Hepatocyte (in vitro differentiated cells): ENCODE results near the gene LSAMP. TPM values are rescaled to one million over a fixed set of nuclear protein-coding genes. Genes with fewer than 3 reads are reported as not detected.

Experiments used
- DNase-seq: peaks from one replicate; pipeline ENCODE4 v3.0.0-alpha.2; 2016; ENCODE audit warnings: low spot score
- H2AFZ ChIP-seq: fragments of 200-600 bp; sonication (generic); 2 replicates; pipeline ENCODE4 v1.6.0; 2016; ENCODE audit warnings: antibody characterized with exemption, mild to moderate bottlenecking
- H3K27ac ChIP-seq: fragments of 200-600 bp; sonication (generic); 2 replicates; pipeline ENCODE4 v1.5.1; 2016; ENCODE audit warnings: mild to moderate bottlenecking
- H3K27me3 ChIP-seq: fragments of 200-600 bp; sonication (generic); 2 replicates; pipeline ENCODE4 v1.6.1; 2016
- H3K36me3 ChIP-seq: fragments of 200-600 bp; sonication (generic); replicated peaks from 2 replicates; pipeline ENCODE4 v1.5.1; 2016; ENCODE audit warnings: low read depth; ENCODE audit not compliant: insufficient read depth
- H3K4me1 ChIP-seq: fragments of 200-600 bp; sonication (generic); 2 replicates; pipeline ENCODE4 v1.5.1; 2016; ENCODE audit warnings: mild to moderate bottlenecking, moderate library complexity; ENCODE audit not compliant: insufficient read depth
- H3K4me2 ChIP-seq: fragments of 200-600 bp; sonication (generic); 2 replicates; pipeline ENCODE4 v1.6.0; 2016
- H3K4me3 ChIP-seq: fragments of 200-600 bp; sonication (generic); 2 replicates; pipeline ENCODE4 v1.5.1; 2016; ENCODE audit warnings: mild to moderate bottlenecking
- H3K79me2 ChIP-seq: fragments of 200-600 bp; sonication (generic); 2 replicates; pipeline ENCODE4 v1.6.0; 2017; ENCODE audit warnings: mild to moderate bottlenecking
- H3K9me2 ChIP-seq: fragments of 200-600 bp; sonication (generic); replicated peaks from 2 replicates; pipeline ENCODE4 v1.6.0; 2017; ENCODE audit warnings: mild to moderate bottlenecking; ENCODE audit not compliant: insufficient read depth
- H3K9me3 ChIP-seq: fragments of 200-600 bp; sonication (generic); 2 replicates; pipeline ENCODE4 v1.5.1; 2016; ENCODE audit warnings: low read depth, mild to moderate bottlenecking
- H4K20me1 ChIP-seq: fragments of 200-600 bp; sonication (generic); 2 replicates; pipeline ENCODE4 v1.6.0; 2016; ENCODE audit warnings: mild to moderate bottlenecking; ENCODE audit not compliant: insufficient read depth, poor library complexity, severe bottlenecking
- EZH2 ChIP-seq: fragments of 200-600 bp; sonication (generic); IDR thresholded peaks from 2 replicates; pipeline ENCODE4 v1.6.1; 2016; ENCODE audit warnings: antibody characterized with exemption, mild to moderate bottlenecking, borderline replicate concordance
- EZH2phosphoT487 ChIP-seq: fragments of 200-600 bp; sonication (generic); IDR thresholded peaks from one replicate; pipeline ENCODE4 v1.6.1; 2018; ENCODE audit warnings: antibody characterized with exemption, mild to moderate bottlenecking, low read depth, moderate library complexity; ENCODE audit not compliant: unreplicated experiment, severe bottlenecking
- WGBS: methylation state at CpG from one replicate; pipeline ENCODE4 v1.1.6; 2016; ENCODE audit warnings: low lambda C conversion rate; ENCODE audit errors: missing lambda C conversion rate; 5-methylcytosine and 5-hydroxymethylcytosine counted together
- polyA plus RNA-seq: library from polyadenylated mRNA; unstranded; fragments of >200 nt; fragmentation: Nextera tagmentation; extraction: Ambion mirVana; gene quantifications from 2 replicates; pipeline ENCODE4 v1.2.1, GENCODE V29; 2016
- total RNA-seq: library from RNA; depleted of rRNA; stranded (reverse); fragments of >200 nt; gene quantifications from 2 replicates; pipeline ENCODE4 v1.2.3, GENCODE V29; 2014
- TF ChIP-seq, protein P1 (sequence below): fragments of 200-600 bp; sonication (generic); IDR thresholded peaks from 2 replicates; pipeline ENCODE4 v1.5.1; 2016; ENCODE audit warnings: antibody characterized with exemption, mild to moderate bottlenecking; ENCODE audit not compliant: poor library complexity

LSAMP gene
- total and polyA plus RNA-seq, 2 experiments from 2014 or later = 15.1 to 22.3 TPM

DNA sequence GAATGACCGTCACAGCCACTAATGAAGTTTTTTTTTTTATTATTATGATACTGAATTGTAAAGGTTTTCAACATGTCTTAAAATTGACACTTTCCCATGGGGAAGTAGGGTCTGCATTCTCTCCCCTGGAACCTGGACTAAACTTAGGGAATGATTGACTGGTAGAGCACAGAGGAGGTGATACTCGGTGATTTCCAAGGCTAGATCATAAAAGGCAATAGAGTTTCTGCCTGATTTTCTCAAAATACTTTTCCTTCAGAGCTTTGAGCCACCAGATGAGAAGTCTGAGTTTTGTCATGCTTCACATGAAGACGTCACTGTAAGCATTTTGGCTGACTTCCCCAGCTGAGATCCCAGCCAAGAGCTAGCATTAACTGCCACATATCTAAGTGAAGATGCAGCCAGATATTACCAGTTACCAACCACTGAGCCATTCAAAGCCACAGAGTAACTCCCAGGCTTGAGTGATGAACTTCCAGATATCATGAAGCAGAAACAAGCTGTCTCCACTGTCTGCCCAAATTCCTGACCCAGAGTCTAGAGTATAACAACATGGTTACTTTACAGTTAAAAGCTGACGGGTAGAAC is 105.8 kb downstream of the LSAMP start:
- no peak overlapping the region for H3K4me3 ChIP-seq
- no peaks in the 10 kb centered on the region for H3K36me3 ChIP-seq
- DNase-seq = peak; percentile 35
- H3K79me2 ChIP-seq = no peaks in the 10 kb centered on the region
- no peaks in the 10 kb centered on the region for H4K20me1 ChIP-seq
- H3K4me2 ChIP-seq = peak overlapping the region; percentile 2
- H3K4me1 ChIP-seq = no peaks in the 10 kb centered on the region
- WGBS = 67% methylated on average over 4 of the region's 4 CpGs
- H3K9me3 ChIP-seq = no peaks in the 10 kb centered on the region
- H3K27me3 ChIP-seq = peaks cover 2% of the 10 kb centered on the region
- H3K9me2 ChIP-seq = no peaks in the 10 kb centered on the region
- H2AFZ ChIP-seq = no peak overlapping the region
- peak overlapping the region; percentile 1 for H3K27ac ChIP-seq
- TF ChIP-seq EZH2 (no peak), EZH2phosphoT487 (no peak)
- TF ChIP-seq, protein P1, sequence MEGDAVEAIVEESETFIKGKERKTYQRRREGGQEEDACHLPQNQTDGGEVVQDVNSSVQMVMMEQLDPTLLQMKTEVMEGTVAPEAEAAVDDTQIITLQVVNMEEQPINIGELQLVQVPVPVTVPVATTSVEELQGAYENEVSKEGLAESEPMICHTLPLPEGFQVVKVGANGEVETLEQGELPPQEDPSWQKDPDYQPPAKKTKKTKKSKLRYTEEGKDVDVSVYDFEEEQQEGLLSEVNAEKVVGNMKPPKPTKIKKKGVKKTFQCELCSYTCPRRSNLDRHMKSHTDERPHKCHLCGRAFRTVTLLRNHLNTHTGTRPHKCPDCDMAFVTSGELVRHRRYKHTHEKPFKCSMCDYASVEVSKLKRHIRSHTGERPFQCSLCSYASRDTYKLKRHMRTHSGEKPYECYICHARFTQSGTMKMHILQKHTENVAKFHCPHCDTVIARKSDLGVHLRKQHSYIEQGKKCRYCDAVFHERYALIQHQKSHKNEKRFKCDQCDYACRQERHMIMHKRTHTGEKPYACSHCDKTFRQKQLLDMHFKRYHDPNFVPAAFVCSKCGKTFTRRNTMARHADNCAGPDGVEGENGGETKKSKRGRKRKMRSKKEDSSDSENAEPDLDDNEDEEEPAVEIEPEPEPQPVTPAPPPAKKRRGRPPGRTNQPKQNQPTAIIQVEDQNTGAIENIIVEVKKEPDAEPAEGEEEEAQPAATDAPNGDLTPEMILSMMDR = no peak

DNA sequence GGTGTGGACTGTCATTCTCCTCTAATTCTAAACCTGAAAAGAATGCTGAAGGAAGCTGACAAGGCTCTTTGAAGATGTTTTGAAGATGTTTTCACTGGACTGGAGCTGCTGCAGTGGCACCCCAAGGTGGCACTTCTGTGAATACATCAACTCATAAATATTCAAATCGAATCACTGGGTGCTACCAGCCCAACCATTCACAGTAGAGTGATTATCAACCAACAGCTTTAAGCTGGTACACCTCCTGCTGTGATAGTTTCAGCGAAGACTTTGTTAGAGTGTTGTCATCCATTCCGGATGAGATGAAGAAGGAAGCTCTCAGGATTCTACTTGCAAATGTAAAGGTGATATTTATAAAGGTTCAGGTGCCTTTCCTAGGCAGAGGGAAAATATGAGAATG is 106.6 kb downstream of the LSAMP start:
- no peak for DNase-seq
- Histone ChIP-seq H3K27me3 (peaks cover 2% of the 10 kb centered on the region), H3K4me2 (no peak overlapping the region), H4K20me1 (no peaks in the 10 kb centered on the region), H3K27ac (no peak overlapping the region), H3K4me3 (no peak overlapping the region), H3K36me3 (no peaks in the 10 kb centered on the region), H3K9me2 (no peaks in the 10 kb centered on the region), H3K9me3 (no peaks in the 10 kb centered on the region), H2AFZ (no peak overlapping the region), H3K79me2 (no peaks in the 10 kb centered on the region), H3K4me1 (no peaks in the 10 kb centered on the region)
- 65% methylated on average over 3 of the region's 3 CpGs for WGBS
- TF ChIP-seq, protein P1 = no peak
- TF ChIP-seq EZH2 (no peak), EZH2phosphoT487 (no peak)

DNA sequence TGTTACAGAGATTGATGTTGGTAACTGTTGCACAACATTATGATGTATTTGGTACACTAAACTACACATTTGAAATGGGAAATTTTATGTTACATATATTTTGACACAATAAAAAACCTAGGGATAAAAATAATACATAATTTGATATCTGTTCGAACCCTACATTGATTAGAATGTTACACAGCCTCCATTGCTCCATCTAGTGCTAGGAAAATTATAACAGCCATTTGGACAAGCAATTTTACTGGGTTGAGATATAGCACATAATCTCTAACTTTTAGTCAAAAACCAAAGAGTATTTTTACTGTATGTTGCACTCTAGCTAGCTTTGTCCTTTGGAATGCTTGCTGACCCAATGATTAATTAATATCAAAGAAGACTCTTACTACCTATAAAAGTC is 108.1 kb downstream of the LSAMP start:
- Histone ChIP-seq H3K9me2 (no peaks in the 10 kb centered on the region), H3K27me3 (no peaks in the 10 kb centered on the region), H3K27ac (no peak overlapping the region), H3K9me3 (no peaks in the 10 kb centered on the region), H3K4me3 (no peak overlapping the region), H3K79me2 (no peaks in the 10 kb centered on the region), H2AFZ (no peak overlapping the region), H3K4me2 (no peak overlapping the region), H3K4me1 (no peaks in the 10 kb centered on the region), H4K20me1 (no peaks in the 10 kb centered on the region), H3K36me3 (no peaks in the 10 kb centered on the region)
- no peak for DNase-seq
- TF ChIP-seq EZH2 (no peak), EZH2phosphoT487 (no peak)
- TF ChIP-seq, protein P1 = no peak
- 74% methylated on average over 1 of the region's 1 CpG for WGBS

DNA sequence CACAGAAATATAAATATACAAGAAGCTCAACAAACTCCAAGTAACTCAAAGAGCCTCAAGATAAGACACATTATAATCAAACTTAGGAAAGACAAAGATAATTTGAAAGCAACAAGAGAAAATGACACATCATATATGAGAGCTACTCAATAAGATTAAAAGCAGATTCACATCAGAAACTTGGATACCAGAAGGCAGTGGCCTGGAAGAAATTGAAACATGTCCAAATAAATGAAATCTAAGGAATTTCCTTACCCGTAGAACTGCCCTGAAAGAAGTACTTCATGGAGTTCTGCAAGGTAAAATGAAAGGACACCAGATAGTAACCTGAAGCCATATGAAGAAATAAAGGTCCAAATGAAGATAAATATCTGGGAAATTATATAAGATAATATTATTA is 113.9 kb downstream of the LSAMP start:
- Histone ChIP-seq H3K27me3 (no peaks in the 10 kb centered on the region), H3K9me2 (no peaks in the 10 kb centered on the region), H3K4me1 (no peaks in the 10 kb centered on the region), H3K36me3 (no peaks in the 10 kb centered on the region), H3K4me3 (no peak overlapping the region), H3K79me2 (no peaks in the 10 kb centered on the region), H4K20me1 (no peaks in the 10 kb centered on the region), H3K27ac (no peak overlapping the region), H3K9me3 (no peaks in the 10 kb centered on the region), H2AFZ (no peak overlapping the region), H3K4me2 (no peak overlapping the region)
- WGBS = 84% methylated on average over 1 of the region's 1 CpG
- DNase-seq = no peak
- no peak for TF ChIP-seq EZH2phosphoT487
- TF ChIP-seq, protein P1 = no peak
- TF ChIP-seq EZH2 = no peak
